GM12872 (cell line): ENCODE measurements around the gene GIN1.

ENCODE experiments used
- TF ChIP-seq, protein P1 (sequence below): IDR thresholded peaks from 3 replicates; pipeline ENCODE4 v1.5.1; 2011; ENCODE audit warnings: low read depth, mild to moderate bottlenecking, low read length, moderate library complexity; ENCODE audit not compliant: insufficient read depth

The GIN1 gene

DNA sequence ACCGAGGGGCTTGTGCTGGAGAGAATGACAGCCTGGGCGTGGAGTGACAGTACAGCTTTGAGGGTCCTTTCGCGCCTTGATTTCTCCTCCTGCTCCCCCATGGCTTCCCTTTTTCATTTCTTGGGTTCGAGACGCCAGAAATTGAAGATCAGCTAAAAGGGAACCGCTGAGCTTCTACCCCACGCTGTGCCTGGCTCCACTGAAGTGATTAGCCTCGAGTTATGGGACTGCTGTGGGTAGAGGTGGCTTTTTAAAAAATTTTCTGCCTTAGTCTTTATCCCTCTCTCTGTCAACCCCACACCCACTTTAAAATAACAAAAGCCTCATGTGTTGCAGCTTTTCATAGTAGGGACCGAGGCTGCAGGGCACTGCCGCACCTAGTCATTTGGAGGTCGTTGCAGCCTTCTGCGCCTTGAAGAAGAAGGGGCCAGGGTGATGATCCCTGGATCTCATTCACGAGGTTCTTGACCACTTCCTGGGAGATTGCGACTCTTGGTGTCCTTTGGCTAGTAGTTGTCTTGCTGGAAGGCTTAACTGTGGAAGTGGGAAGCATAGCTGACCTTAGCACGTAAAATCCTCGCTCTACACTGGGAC, 766 bp upstream of the GIN1 start:
- TF ChIP-seq, protein P1, sequence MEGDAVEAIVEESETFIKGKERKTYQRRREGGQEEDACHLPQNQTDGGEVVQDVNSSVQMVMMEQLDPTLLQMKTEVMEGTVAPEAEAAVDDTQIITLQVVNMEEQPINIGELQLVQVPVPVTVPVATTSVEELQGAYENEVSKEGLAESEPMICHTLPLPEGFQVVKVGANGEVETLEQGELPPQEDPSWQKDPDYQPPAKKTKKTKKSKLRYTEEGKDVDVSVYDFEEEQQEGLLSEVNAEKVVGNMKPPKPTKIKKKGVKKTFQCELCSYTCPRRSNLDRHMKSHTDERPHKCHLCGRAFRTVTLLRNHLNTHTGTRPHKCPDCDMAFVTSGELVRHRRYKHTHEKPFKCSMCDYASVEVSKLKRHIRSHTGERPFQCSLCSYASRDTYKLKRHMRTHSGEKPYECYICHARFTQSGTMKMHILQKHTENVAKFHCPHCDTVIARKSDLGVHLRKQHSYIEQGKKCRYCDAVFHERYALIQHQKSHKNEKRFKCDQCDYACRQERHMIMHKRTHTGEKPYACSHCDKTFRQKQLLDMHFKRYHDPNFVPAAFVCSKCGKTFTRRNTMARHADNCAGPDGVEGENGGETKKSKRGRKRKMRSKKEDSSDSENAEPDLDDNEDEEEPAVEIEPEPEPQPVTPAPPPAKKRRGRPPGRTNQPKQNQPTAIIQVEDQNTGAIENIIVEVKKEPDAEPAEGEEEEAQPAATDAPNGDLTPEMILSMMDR = no peak

- TF ChIP-seq, protein P1 = no peak
Observed at GRCh38 chr5:103119070-103119764, 721 bp downstream of the GIN1 start.

DNA sequence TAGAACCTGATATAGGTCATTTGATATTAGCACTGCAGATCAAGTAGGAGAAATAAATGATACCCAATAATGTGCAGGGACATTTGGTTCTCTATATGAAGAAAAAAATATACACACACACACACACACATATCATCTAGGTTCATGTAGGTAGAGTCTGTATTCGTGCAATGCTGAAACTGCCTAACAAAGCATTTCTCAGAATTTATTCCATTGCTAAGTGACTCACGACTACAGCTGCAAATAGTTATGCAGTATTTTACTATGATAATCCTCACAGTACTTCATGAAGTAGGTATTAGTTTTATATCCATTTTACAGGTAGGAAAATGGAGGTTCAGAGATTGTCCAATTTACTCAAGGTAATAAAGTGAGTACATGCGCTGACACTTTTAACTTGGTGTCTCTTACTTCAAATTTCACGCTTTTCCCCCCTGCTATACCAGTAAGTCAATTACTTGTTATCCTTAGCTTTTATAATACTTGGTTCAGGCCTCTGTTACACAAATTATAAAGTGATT, 2.4 kb downstream of the GIN1 start:
- TF ChIP-seq, protein P1 = no peak

DNA sequence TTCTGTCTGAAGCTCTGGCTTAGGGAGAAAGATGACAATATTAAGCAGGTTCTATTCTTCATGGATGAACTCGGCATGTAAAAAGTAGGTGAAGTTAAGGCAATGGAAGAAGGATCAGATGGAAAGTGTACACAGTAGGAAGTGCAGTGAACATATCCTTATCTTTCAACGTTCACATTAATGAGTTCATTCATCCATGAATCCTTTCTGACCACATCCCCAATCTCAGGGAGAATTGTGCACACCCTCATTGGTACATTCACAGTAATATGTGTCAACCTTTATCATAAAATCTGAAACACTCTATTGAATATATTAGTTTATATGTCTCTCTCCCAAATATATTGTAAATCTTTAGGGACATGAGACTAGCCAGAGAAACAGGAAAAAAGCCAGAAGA, 5.5 kb downstream of the GIN1 start:
- TF ChIP-seq, protein P1 = no peak

DNA sequence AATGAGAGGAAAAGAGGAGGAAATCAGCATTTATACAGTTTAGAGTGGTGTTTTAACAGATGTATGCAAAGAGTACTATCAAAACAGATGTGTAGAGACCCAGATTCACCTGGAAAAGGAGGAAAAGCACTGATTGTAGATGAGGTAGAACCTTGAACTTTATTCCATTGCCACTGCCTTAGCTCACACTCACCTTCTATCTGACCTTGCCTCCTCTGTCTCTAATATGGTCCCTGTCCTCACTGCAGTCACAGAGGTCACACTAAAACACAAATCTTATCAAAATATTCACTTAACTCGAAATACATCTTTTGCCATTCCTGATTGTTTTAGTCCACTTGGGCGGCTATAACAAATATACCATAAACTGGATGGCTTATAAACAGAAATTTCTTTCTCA, 7.0 kb downstream of the GIN1 start:
- TF ChIP-seq, protein P1 = no peak

- TF ChIP-seq, protein P1 = no peak
Observed at GRCh38 chr5:103111468-103111867, 8.5 kb downstream of the GIN1 start.

- TF ChIP-seq, protein P1 = no peak
Observed at GRCh38 chr5:103110403-103110802, 9.5 kb downstream of the GIN1 start.
